ENCODE data around the gene RASA2. TPM values are rescaled to one million over a fixed set of nuclear protein-coding genes. Genes with fewer than 3 reads are reported as not detected.

The RASA2 gene
- total and polyA plus RNA-seq, 9 of the 15 experiments (the other 6 are each of a cell fraction or from before 2014, with no cell fraction given) = 2.0 to 12.8 (median 9.5) TPM

GRCh38 chr3:141557961-141558706, 71.3 kb downstream of the RASA2 start (continued):
- TF ChIP-seq REST (IDR thresholded peaks at IDR 0.05; ENCODE audit: borderline replicate concordance) = peak; percentile 47; the same call in 1 of the 2 replicates
- TF ChIP-seq REST (CRISPR knock-in tag; IDR thresholded peaks at IDR 0.05; ENCODE audit: low read depth) = no peak
- no peak for TF ChIP-seq ZEB2 (IDR thresholded peaks at IDR 0.05)
- no peak for TF ChIP-seq SIX5 (IDR thresholded peaks at IDR 0.05; ENCODE audit: borderline replicate concordance in 1 of 2, insufficient read depth in 1 of 2, low read depth in 1 of 2, low read length in 2 of 2)
- TF ChIP-seq FOXM1 (IDR thresholded peaks at IDR 0.05; ENCODE audit: low read depth) = no peak; the same call in 1 of the 2 replicates
- TF ChIP-seq FOXM1 (CRISPR knock-in tag; IDR thresholded peaks at IDR 0.05; ENCODE audit: low read depth) = no peak
- no peak for TF ChIP-seq USF1 (CRISPR knock-in tag; IDR thresholded peaks at IDR 0.05)
- TF ChIP-seq HLTF (IDR thresholded peaks at IDR 0.05) = no peak
- TF ChIP-seq KHSRP (IDR thresholded peaks at IDR 0.05) = no peak
- no peak for TF ChIP-seq SIRT6 (IDR thresholded peaks at IDR 0.05; ENCODE audit: low read depth, low read length)
- TF ChIP-seq PURB (CRISPR knock-in tag; IDR thresholded peaks at IDR 0.05; ENCODE audit: low read depth) = no peak
- no peak for TF ChIP-seq ZBTB9 (CRISPR knock-in tag; IDR thresholded peaks at IDR 0.05)
- TF ChIP-seq SOX6 (IDR thresholded peaks at IDR 0.05) = peak; percentile 72; the same call in 1 of the 2 replicates
- no peak for TF ChIP-seq RUNX1 (IDR thresholded peaks at IDR 0.05; ENCODE audit: low read depth)
- TF ChIP-seq ZNF766 (CRISPR knock-in tag; conservative IDR thresholded peaks at IDR 0.05) = no peak
- TF ChIP-seq XRCC3 (IDR thresholded peaks at IDR 0.05) = no peak
- no peak for TF ChIP-seq ETS1 (conservative IDR thresholded peaks at IDR 0.05; ENCODE audit: control insufficient read depth, low read depth, low read length)

Measured in K562 (cell line).